OCI-M2 (cell line): ENCODE results near the gene DKK3.
A peak's percentile ranks its signal among the peaks of the same experiment; 100 is the strongest.

Experiments
- DNase-seq: peaks from one replicate; lab custom pipeline; 2025; ENCODE audit not compliant: unreplicated experiment; lab: John Stamatoyannopoulos, UW

Gene DKK3

DNA sequence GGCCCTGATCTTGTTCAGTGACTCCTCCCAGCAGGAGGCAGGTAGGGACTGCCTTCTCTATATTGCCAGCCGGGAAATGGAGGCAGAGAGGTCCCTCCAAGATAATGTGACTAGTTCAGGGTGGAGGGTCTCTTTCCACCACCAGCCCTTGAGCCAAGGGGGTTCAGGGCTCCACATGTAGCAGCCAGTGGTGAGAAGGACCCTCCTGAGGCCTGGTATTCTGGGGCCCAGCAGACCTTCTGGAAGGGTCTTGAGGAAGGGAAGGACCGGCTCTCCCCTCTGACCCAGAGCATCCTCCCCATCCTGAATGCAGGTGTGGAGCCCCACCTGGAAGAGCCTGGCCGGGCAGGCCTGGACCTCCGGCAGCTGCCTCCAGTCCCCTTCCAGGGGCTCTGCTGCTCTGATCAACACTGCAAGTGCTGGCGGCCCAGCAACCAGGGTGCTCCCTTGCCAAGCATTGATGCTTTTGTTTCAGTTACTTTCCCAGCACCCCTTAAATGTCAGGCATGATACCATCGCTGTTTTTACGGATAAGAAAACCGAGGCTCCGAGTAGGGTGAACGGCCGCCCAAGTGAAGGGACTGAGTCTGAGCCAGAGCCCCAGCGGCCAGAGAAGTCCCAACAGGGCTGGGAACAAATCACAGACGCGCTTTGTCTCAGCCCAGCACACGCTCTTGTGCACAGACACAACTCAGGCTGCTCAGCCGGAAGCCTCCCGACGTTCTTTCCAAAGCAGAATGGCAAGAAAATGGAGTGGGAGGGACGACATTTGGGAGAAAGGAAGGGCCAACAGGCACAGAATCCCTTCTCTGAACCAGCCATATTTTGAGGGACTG is 38.8 kb downstream of the DKK3 start:
- DNase-seq, result no peak

DNA sequence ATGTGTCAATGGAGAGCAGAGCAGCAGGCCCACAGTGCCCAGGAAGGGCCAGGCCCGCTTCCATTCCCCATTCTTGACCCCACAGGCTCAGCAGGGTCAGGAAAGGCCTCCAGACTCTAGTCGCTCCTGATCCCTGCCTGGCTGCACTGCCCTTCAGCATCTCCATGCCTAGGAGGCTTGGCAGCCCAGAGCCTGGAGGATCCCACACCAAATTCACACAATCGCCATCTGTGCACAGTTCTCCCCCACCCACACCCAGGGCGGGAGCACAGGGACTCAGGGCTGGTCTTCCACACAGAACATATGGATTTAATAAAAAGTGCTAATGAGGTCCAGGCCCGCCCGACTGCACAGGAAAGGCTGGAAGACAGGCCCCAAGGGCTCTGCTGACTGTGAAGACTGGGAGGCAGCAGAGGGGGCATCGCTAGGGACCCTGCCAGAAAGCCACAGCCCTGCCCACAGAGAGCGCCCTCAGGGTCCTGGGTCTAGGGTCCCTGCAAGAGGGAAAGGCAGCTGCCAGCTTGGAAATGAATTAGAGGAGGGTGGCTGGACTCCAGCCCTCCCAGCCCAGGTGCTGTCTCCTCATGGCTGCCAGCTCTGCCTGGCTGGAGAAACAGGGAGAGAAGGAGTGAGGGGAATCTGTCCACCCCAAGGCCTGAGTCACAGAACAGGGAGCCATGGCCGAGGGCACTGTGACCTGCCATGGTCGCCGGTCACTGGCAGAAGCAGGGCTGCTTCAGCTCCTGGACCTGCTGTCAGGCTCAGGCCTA is 39.7 kb downstream of the DKK3 start:
- DNase-seq, result no peak

DNA sequence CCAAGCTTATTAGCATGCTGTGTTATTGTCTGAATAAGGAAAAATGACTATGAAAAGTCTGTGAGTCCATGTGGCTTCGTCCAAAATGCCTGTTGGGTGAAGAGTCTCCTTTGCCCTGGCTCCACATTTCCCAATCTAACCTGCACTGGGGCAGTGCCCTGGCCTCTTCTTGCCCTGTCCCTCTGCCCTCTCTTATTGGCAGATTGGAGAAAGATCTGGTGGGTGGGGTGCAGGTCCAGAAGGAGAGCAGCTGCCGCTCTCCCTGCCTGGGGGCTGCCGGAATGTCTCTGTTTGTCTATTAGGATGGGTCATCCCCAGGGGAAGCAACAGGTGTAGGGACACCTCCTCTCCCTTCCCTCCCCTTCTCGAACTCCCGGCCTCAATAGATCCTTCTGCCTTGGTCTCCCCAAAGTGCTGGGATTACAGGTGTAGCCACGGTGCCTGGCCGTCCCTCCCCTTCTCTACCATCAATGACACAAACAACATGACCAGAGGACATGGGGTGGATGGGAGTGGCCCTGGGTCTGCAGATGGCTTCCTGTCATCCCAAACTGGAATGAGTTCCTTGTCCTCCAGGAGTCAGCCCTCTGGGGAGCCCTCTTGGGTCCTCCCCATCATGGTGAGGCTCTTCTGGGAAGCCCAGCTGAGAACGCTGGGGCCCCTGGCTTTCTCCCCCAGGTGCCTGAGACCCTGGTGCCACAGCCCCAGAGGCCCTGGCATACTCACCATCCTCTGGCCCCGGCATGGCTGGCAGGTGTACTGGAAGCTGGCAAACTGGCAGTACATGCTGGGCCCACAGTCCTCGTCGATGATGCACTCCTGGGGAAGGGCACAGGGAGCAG is 40.5 kb downstream of the DKK3 start:
- no peak for DNase-seq

DNA sequence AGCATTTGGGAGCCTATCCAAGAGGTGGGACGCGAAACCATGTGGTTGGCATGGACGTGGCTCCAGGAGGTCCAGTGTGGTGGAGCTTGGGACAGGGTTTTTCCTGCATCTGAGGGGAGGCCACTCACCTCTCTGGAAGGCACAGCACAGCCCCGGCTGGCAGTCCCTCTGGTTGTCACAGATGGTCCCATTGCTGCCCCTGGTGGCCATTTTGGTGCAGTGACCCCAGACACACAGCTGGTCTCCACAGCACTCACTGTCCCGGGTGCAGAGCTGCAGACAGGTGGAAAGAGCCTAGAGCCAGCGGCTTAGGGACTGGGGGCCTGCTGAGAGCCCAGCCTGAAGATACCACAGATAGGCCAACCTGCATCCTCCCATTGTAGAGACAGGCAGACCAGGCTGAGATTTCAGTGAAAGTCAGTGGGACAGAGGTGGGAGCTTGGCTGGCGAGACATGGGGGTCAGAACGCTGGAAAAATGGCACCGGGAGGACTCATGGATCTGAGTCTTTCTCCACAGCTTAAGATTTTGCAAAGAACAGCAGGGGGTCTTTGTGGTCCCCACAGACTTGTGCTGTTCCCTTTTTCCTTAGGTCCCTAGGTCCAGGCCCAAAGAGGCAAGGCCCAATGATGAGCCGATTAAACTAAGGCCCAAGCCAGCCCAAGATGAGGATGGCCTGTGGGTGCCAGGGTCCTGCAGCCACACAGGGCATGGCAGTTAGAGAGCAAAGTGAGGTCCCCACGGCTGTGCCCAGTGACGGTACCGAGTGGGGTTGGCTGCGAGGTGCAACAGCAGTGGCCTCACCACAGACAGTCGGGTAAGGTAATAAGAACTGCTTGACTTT is 41.4 kb downstream of the DKK3 start:
- DNase-seq, result peak; percentile 2

DNA sequence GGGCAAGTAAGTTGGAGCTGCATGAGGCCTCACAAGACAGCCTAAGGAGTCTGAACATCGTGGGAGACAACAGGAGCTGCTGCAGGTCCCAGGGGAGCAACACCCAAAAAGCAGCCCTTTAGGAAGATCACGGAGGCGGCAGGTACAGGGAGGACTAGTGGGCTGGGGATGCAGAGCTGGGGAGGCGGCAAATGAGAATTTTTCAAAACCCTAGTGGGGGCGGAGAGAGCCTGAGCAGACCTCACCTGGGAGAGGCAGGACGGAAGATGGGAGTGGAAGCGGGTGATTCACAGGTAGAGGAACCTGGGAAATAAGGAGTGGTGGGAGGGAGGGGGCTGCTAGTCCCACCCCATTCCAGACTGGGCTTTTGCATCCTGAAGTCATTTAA is 42.1 kb downstream of the DKK3 start:
- DNase-seq, result no peak

DNA sequence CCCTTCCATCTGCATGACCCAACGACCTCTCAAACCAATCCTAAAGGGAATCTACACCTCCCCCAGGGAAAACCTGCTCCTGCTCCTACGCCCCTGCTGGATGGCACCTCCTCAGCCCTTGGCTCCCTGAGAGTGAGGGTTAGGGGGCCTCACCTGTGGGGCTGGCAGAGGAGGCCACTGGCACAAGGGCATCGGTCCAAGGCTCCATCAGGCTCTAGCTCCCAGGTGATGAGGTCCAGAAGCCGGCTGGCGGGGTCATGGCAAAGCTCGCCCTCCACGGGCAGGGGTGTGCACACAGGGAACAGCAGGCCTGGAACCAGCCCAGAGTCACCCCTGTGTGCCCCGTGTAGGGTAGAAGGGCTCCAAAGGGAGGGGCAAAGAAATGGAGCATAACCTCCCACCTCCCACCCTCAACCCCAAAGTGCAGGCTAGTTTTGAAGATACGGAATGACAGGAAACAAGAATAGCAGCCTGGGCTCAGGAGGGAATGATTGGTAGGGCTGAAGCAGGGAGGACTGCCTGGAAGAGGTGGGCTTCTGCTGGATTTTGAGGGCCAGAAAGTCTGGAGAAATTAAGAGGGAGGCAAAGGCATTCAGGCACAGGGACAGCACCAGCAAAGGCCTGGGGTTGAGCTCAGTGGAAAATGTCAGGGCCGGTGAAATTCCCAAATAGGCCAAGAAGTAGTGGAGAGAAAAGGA is 42.6 kb downstream of the DKK3 start:
- DNase-seq, result no peak

DNA sequence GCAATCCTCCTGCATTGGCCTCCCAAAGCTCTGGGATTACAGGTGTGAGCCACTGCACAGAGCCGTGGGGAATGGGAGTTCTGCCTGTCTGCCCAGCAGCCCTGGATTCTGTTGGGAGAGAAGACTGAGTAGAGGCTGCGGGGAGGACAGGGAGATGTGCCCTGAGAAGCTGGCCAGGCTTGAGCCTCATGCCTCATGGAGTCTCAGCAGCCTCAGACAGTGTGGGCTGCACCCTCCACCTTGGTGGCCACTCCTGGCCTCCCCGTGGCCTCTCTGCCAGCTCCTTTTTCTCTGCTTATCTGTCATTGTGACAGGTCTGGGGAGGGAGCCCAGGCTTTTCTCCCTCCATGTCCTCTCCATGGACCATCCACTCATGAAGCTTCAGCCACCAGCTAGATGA is 43.2 kb downstream of the DKK3 start:
- DNase-seq, result no peak

DNA sequence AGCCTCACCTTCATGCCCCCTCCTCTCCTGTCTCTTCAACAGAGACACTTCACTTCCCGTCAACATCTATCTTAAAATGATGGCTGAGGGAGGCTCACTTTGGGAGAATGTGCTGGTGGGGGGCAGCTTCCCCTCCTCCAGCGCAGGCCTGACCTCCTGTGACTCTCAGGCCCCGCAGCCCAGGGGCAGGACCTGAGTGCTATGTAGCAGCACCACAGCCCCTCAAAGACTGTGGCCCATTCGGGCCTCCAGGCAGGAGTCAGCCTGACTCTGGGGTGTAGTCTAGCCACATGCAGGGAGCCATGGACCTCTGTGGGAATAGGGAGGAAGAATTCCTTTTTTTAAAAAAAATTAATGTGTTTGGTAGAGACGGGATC is 43.7 kb downstream of the DKK3 start:
- DNase-seq, result no peak

DNA sequence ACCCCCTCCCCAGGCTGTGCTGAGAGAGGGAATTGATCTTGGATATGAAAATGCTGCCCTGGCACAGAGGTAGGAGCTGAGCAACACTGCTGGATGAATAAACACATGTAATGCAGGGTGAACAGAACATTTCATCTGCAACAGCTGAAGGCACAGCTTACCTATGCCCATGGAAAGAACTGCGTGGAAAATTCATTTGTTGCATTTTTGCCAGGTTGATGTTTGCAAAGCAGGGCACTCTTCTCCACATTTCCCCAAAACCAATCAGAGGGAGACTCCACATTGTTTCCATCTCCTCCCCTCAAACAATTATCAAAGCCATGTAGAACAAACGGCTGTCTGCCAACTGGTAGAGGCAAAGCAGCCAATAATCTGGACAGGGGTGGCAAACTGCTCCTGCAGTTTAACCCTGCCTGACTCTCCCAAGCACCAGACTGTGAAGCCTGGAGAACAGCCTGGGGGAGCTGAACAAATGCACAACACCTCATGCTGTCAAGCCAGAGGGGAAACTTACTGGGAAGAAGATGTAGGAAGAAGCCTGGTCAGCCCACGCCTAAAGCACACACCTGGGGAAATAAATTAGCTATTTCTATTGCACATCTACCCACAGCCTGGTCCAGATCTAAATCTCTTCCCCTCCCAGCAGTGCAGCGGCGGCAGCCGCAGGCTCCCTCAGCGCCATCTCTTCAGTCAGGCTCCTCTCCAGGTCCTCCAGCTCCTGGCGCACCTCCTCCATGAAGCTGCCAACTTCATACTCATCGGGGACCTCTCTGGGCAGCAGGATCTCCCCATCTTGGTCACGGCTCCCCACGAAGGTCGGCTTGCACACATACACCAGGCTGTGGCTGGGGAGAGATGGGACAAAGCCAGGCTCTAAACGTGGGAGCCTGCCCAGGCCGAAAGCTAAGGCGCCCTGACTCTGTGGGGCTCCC is 44.3 kb downstream of the DKK3 start:
- DNase-seq, result no peak

DNA sequence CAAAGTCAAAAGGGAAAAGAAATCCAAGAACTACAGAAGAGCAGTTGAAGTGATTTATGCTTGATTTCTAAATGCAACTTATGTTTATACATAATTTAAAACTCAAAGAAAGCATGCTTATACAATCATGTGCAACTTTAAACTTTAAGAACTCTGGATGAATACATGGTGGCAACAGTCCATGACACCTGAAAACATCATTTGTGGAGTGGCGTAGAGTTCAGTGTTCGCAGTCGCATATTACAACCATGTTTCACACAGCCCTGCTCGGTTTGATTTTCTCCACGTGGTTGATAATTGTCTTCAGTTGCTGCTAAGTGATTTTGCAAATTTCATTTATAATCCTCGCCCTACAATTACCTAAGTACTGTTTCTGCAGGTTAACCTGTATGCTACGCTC is 45.4 kb downstream of the DKK3 start:
- DNase-seq, result no peak

DNA sequence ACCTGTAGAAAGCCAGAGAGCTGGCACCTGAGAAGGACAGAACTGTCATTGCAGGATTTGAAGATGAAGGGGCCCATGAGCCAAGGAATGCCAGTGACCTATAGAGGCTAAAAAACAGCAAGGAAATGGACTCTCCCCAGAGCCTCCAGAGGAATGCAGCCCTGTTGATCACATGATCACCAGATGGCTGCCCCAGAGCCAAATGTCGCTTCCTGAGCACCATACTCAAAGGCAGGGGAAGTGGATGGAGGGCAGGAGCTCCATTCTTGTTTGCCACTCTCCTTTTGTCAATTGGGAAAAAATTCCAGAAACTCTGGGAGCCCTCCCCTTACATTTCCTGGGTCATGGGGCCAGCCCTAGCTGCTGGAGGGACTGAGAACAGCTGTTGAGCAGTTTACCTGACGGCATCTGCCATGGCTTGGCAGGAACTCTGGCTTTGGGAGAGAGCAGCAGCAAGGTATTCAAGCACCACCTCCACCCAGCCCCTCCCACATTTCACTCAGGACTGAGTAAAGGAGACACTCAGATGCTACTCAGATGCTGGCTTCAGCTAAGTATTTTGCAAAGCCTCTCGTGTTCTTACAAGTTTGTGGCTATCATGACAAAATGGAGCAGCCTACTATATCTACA is 46.9 kb downstream of the DKK3 start:
- DNase-seq, result no peak

DNA sequence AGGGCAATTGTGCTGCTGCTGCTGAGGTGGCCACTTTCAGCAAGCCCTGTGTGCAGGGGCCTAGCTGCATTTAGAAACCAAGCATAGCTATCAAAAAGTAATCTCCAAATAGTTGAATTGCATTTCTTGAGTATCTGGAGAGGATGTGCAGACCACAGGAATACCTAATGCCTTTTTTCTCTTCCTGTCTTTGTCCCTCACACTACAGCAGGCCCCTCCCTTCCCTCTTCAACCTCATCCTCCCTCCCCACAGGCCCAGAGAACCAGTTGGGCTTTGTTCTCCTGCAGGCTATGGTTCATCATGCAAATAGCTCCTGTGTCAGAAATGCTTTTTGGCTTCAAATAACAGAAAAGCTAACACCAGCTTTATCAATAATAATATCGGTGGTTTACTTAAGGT is 47.7 kb downstream of the DKK3 start:
- no peak for DNase-seq

DNA sequence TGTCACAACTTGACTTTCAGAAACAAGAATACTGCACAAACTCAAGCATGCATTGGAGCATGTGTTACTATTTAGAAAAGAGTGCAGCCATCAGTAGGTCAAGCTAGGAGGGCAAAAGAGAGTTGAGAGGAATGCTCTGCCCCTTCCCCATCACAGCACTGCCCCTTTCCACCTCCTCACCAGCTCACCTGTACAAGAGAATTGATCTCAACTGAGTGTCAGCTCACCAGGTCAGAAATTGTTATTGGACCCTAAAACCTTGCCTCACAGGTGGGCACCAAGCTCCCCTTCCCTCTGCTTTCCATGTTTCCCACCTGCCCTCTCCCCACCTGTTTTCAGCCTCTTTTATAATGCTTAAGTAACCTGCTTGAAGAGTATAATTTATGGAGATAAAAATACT is 48.8 kb downstream of the DKK3 start:
- no peak for DNase-seq

DNA sequence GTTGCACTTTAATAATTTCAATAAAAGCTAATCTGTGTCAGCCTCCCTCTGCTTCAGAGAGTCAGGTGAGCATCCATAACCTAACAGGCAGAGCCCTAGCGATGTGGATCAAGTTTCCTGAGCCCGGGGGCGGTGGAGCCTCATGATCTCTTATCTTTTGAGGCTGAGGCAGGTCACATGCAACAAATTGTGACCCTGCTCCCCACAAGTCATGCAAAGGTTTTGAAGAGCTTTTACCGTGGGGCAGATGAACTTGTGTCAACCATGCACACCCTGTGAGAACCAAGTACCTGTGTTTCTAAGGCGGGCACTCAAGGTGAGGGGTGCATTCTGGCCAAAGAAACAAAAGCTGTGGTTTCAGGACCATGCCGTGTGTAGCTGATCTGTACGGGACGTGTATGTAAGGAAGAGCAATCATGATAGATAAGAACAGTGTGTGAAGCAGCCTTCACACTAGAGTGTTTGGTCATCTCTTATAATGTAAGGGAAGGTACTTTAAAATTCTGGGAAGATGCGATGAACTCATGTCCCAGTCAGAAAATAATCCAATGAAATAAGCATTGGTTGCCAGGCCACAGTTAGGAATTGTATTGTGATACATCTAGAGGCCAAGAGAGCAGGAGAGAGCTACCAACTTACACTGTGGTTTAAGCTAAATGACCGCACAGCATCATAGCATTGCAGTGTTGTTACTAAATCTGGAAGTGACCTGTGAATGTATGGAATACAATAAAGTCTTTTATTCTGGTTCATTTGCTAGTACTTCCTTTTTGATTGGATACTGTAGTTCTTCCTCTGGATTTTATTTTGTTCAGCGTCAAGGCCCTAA is 49.8 kb downstream of the DKK3 start:
- DNase-seq, result no peak

DNA sequence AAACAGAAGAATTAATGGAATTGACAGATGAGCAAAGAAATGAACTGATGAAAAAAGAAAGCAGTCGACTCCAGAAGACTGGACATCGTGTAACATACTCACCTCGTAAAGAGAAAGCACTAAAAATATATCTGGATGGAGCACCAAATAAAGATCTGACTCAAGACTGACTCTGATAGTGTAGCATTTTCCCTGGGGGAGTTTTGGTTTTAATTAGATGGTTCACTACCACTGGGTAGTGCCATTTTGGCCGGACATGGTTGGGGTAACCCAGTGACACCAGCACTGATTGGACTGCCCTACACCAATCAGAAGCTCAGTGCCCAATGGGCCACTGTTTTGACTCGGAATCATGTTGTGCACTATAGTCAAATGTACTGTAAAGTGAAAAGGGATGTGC is 52.4 kb downstream of the DKK3 start:
- no peak for DNase-seq

DNA sequence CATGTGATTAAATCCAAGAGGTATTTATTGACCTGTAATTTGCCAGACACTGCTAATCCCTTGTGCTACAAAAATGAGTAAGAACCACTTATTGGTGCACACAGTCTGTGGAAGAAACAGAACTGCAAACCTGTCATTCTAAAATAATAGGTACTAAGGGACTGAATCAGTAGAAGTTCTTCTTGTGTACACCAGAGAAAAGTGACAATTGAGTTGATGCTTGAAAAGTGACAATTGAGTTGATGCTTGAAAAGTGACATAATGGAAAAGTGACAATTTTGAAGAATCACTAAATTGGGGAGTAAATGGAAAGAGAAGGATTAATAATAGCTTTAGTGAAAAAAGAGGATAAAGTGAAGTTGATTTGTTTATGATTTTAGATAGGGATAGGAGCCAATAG is 56.4 kb downstream of the DKK3 start:
- DNase-seq, result no peak

DNA sequence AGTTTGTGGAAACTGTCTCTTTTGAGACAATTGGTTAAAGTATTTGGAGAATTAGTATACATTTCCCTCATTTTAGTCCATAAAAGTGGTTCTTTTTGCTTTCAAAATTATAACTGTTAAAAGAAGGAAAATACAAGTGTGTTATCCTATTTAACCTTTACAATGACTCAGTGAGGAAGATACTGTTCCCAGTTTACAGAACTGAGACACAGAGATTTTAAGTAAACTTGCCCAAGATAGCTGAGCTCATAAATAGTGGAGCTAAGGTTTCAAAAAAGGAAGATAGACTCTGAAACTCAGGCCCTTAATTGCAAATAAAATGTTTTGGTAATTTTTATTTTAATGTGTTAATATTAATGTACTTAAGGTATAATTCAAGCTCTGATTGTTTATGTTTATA is 58.9 kb downstream of the DKK3 start:
- DNase-seq, result no peak
